Measurements from ENCODE around the gene PSMC3IP. TPM values are rescaled to one million over a fixed set of nuclear protein-coding genes. Genes with fewer than 3 reads are reported as not detected.

Gene PSMC3IP
- total RNA-seq, 6 experiments from 2014 or later = 7.3 to 18.2 (median 16.0) TPM

DNA sequence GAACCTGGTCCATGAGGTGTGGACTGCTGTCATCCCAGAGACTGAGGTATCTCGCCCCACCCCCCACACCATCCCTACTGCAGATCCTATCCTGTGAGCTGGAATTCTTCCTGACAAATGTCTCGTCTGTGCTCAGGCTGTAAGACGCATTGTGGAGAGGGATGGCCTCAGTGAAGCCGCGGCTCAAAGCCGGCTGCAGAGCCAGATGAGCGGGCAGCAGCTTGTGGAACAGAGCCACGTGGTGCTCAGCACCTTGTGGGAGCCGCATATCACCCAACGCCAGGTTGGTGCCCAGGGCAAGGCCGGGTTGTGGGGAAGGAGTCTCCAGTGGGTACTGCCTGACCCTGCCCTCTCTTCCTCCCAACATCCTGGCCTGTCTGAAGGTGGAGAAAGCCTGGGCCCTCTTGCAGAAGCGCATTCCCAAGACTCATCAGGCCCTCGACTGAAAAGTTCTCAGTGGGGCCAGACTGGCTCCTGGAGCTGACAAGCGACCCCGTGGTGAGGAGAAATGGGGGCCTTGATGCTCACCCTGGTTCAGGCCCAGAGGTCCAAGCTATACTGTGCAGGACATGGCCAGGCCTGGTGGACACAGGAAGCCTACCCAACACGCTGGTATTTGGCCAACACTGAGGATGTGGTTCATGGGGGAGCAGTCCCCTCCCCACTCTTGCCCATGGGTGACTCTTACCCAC lies 11.9 kb downstream of the PSMC3IP start:
- H3K9me3 Mint-ChIP-seq = peaks cover 4% of the 10 kb centered on the region; the same call in 1 of the 2 replicates
- peaks cover 3% of the 10 kb centered on the region; the same call in 1 of the 2 replicates for H3K27me3 Mint-ChIP-seq (ENCODE audit: insufficient read depth)
- no peak for TF ChIP-seq CTCF (IDR thresholded peaks at IDR 0.05)
- H3K4me3 Mint-ChIP-seq = no peak overlapping the region
- peaks cover 55% of the 10 kb centered on the region for H3K4me1 Mint-ChIP-seq (ENCODE audit: low read depth)
- peaks cover 54% of the 10 kb centered on the region for H3K36me3 Mint-ChIP-seq (ENCODE audit: low read depth)
- no peak for DNase-seq
- H3K27ac Mint-ChIP-seq = no peak overlapping the region

GRCh38 chr17:42564815-42565522 lies 12.6 kb downstream of the PSMC3IP start:
- Mint-ChIP-seq H3K4me3 (0 out of 2 replicates have a peak overlapping the region, but pooled peaks have one; percentile 30), H3K27ac (no peak overlapping the region)

GRCh38 chr17:42563950-42564349 lies 13.6 kb downstream of the PSMC3IP start:
- peaks cover 4% of the 10 kb centered on the region; the same call in 1 of the 2 replicates for H3K9me3 Mint-ChIP-seq
- H3K27ac Mint-ChIP-seq = peak overlapping the region; percentile 90
- TF ChIP-seq CTCF (IDR thresholded peaks at IDR 0.05) = no peak
- peaks cover 55% of the 10 kb centered on the region for H3K4me1 Mint-ChIP-seq (ENCODE audit: low read depth)
- DNase-seq = no peak
- H3K4me3 Mint-ChIP-seq = peak overlapping the region; percentile 92
- peaks cover 2% of the 10 kb centered on the region; the same call in 1 of the 2 replicates for H3K27me3 Mint-ChIP-seq (ENCODE audit: insufficient read depth)
- H3K36me3 Mint-ChIP-seq (ENCODE audit: low read depth) = peaks cover 37% of the 10 kb centered on the region

More at GRCh38 chr17:42564815-42565522, 12.6 kb downstream of the PSMC3IP start:
- peaks cover 59% of the 10 kb centered on the region for H3K4me1 Mint-ChIP-seq (ENCODE audit: low read depth)
- peaks cover 3% of the 10 kb centered on the region; the same call in 1 of the 2 replicates for H3K27me3 Mint-ChIP-seq (ENCODE audit: insufficient read depth)
- DNase-seq = no peak
- peaks cover 47% of the 10 kb centered on the region for H3K36me3 Mint-ChIP-seq (ENCODE audit: low read depth)
- TF ChIP-seq CTCF (IDR thresholded peaks at IDR 0.05) = no peak
- H3K9me3 Mint-ChIP-seq = peaks cover 4% of the 10 kb centered on the region; the same call in 1 of the 2 replicates

DNA sequence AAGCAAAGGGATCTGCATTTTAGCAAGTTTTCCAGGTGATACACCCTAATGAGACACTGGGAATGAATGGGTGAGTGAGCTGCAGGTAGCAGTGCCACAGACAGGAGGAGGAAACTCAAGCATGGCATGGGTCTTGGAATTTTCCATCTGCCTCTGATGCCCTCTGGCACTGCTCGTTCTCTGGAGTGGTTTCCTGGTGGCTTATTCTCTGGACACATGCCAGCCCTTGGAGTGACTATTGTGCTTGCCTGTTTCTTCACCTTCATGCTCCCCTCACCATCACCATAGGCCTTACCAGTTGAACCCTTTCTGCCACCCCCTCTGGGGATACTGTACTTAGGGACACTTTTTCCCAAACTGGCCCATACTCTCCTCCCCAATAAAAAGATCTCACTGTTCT lies 14.0 kb downstream of the PSMC3IP start:
- TF ChIP-seq CTCF (IDR thresholded peaks at IDR 0.05) = no peak
- peaks cover 33% of the 10 kb centered on the region for H3K36me3 Mint-ChIP-seq (ENCODE audit: low read depth)
- H3K4me3 Mint-ChIP-seq = peak overlapping the region; percentile 92
- H3K4me1 Mint-ChIP-seq (ENCODE audit: low read depth) = peaks cover 51% of the 10 kb centered on the region
- H3K27ac Mint-ChIP-seq = peak overlapping the region; percentile 90
- H3K9me3 Mint-ChIP-seq = peaks cover 4% of the 10 kb centered on the region; the same call in 1 of the 2 replicates
- no peak for DNase-seq
- peaks cover 2% of the 10 kb centered on the region; the same call in 1 of the 2 replicates for H3K27me3 Mint-ChIP-seq (ENCODE audit: insufficient read depth)

DNA sequence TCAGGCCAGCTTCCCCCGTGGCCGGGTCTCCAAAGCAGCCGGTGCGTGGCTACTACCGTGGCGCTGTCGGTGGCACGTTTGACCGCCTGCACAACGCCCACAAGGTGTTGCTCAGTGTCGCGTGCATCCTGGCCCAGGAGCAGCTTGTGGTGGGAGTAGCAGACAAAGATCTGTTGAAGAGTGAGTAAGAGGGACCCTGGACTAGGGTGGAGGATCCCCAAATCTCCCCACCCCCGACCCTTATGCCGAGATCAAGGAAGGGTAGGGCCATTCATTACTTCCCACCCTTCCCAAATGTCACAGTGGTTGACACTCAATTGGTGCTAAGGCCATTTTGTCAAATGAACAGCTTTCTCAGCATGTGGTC lies 14.4 kb downstream of the PSMC3IP start:
- peaks cover 50% of the 10 kb centered on the region for H3K4me1 Mint-ChIP-seq (ENCODE audit: low read depth)
- TF ChIP-seq CTCF (IDR thresholded peaks at IDR 0.05) = no peak
- peaks cover 4% of the 10 kb centered on the region; the same call in 1 of the 2 replicates for H3K9me3 Mint-ChIP-seq
- peaks cover 2% of the 10 kb centered on the region; the same call in 1 of the 2 replicates for H3K27me3 Mint-ChIP-seq (ENCODE audit: insufficient read depth)
- H3K4me3 Mint-ChIP-seq = peak overlapping the region; percentile 92
- DNase-seq = no peak
- H3K27ac Mint-ChIP-seq = peak overlapping the region; percentile 90
- H3K36me3 Mint-ChIP-seq (ENCODE audit: low read depth) = peaks cover 33% of the 10 kb centered on the region

Data from HFFc6 (cell line).